Suprapubic skin (tissue), 4 donors: ENCODE data around the gene ARHGEF12.

Experiments used
- CTCF ChIP-seq, 2 donors: fragments of 200-600 bp in 1 of 2; fragments of 450-650 bp in 1 of 2; sonication (generic) in 1 of 2; IDR thresholded peaks; one replicate each; pipeline ENCODE4 v1.5.1; 2016 to 2019; ENCODE audit warnings: antibody characterized with exemption in 2 of 2, mild to moderate bottlenecking in 1 of 2, moderate library complexity in 1 of 2
- EP300 ChIP-seq: sonication (generic); formaldehyde crosslinking; IDR thresholded peaks from one replicate; pipeline ENCODE4 v1.6.1; 2017; ENCODE audit warnings: antibody characterized with exemption
- POLR2AphosphoS5 ChIP-seq, 3 donors: sonication (generic); formaldehyde crosslinking; IDR thresholded peaks; one replicate each; pipeline ENCODE4 v1.6.1; 2017; ENCODE audit warnings: antibody characterized with exemption in 3 of 3

GRCh38 chr11:120326845-120327281 is 9.3 kb upstream of the ARHGEF12 start:
- TF ChIP-seq CTCF (IDR thresholded peaks at IDR 0.05) = no peak
- no peak for TF ChIP-seq POLR2AphosphoS5 (IDR thresholded peaks at IDR 0.05)
- no peak for TF ChIP-seq EP300
